AG04450 (cell line): ENCODE data around the gene FN3K. TPM values are rescaled to one million over a fixed set of nuclear protein-coding genes. Genes with fewer than 3 reads are reported as not detected.
A peak's percentile ranks its signal among the peaks of the same experiment; 100 is the strongest.

ENCODE experiments used
- CTCF ChIA-PET: fragments of 300-600, 350-600 bp; formaldehyde crosslinking; extraction: SDS; loops from one replicate; lab custom pipeline; 2022; ENCODE audit warnings: antibody characterized with exemption, inconsistent platforms; lab: Charles Lee
- POLR2A ChIA-PET: fragments of 350-600 bp; formaldehyde crosslinking; extraction: SDS; loops from one replicate; lab custom pipeline; 2021; ENCODE audit warnings: antibody characterized with exemption, inconsistent platforms; lab: Yijun Ruan, JAX
- DNase-seq: peaks from one replicate; pipeline ENCODE4 v3.0.0-alpha.2; 2011; ENCODE audit warnings: low read depth, low spot score
- H3K27ac ChIP-seq: one replicate; pipeline ENCODE4 v1.5.1; 2012; ENCODE audit warnings: low read depth, low read length, control low read depth
- H3K27me3 ChIP-seq: one replicate; pipeline ENCODE4 v1.6.0; 2012; ENCODE audit warnings: low read length; ENCODE audit not compliant: control insufficient read depth, insufficient read depth
- H3K4me3 ChIP-seq: 2 replicates; pipeline ENCODE4 v1.5.1; 2011; ENCODE audit warnings: mild to moderate bottlenecking, low read depth, low read length, control low read depth
- H3K9me3 ChIP-seq: 2 replicates; pipeline ENCODE4 v1.5.1; 2012; ENCODE audit warnings: low read length; ENCODE audit not compliant: control insufficient read depth, insufficient read depth
- CTCF ChIP-seq: IDR thresholded peaks from 2 replicates; pipeline ENCODE4 v1.5.1; 2011; ENCODE audit warnings: low read depth, low read length, control low read depth, inconsistent platforms
- polyA plus RNA-seq: library from polyadenylated mRNA; depleted of rRNA; stranded (reverse); fragments of >200 nt; gene quantifications from 2 replicates; pipeline ENCODE4 v1.2.3, GENCODE V29; 2011

The FN3K gene
- polyA plus RNA-seq, 1 experiment, result 1.6 TPM

DNA sequence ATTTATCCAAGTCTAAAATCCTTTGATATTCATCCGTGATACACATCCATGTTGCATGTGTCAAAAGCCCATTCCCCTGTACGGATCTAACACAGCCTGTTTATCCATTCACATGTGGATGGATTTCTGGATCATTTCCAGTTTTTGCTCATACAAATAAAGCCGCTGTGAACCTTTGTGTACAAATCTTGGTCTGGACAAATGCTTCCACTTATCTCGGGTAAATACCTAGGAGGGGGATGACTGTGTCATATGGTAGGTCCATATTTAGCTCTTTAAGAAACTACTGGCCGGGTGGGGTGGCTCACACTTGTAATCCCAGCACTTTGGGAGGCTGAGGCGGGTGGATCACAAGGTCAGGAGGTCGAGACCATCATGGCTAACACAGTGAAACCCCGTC is 10.1 kb downstream of the FN3K start:
- no peak for TF ChIP-seq CTCF
- no peak overlapping the region for H3K4me3 ChIP-seq
- ChIA-PET CTCF (no interaction called here), POLR2A (no interaction called here)
- DNase-seq, result no peak
- H3K9me3 ChIP-seq, result peaks cover 27% of the 10 kb centered on the region
- no peak overlapping the region for H3K27ac ChIP-seq
- H3K27me3 ChIP-seq, result no peaks in the 10 kb centered on the region

- Histone ChIP-seq H3K9me3 (peaks cover 16% of the 10 kb centered on the region), H3K27ac (no peak overlapping the region), H3K4me3 (no peak overlapping the region), H3K27me3 (no peaks in the 10 kb centered on the region)
- no peak for TF ChIP-seq CTCF
- DNase-seq, result no peak
- CTCF ChIA-PET, result no interaction called here
- POLR2A ChIA-PET, result interaction anchor here (0.6 kb wide), 1 partner anchor 139 kb away, joined by 8 read pairs; no protein-coding TSS in a partner anchor
Observed at GRCh38 chr17:82748756-82749155, 13.3 kb downstream of the FN3K start.

- no peak overlapping the region for H3K27ac ChIP-seq
- no peak for DNase-seq
- CTCF ChIA-PET, result no interaction called here
- H3K27me3 ChIP-seq, result no peaks in the 10 kb centered on the region
- no peak overlapping the region for H3K4me3 ChIP-seq
- TF ChIP-seq CTCF, result no peak
- H3K9me3 ChIP-seq, result peaks cover 16% of the 10 kb centered on the region
- POLR2A ChIA-PET, result no interaction called here
Observed at GRCh38 chr17:82750241-82750908, 15.0 kb downstream of the FN3K start.

- Histone ChIP-seq H3K9me3 (peaks cover 13% of the 10 kb centered on the region), H3K27ac (no peak overlapping the region), H3K4me3 (peak overlapping the region; percentile 62), H3K27me3 (no peaks in the 10 kb centered on the region)
- TF ChIP-seq CTCF, result no peak
- CTCF ChIA-PET, result no interaction called here
- no peak for DNase-seq
- POLR2A ChIA-PET, result no interaction called here
Observed at GRCh38 chr17:82751171-82751570, 15.8 kb downstream of the FN3K start.

DNA sequence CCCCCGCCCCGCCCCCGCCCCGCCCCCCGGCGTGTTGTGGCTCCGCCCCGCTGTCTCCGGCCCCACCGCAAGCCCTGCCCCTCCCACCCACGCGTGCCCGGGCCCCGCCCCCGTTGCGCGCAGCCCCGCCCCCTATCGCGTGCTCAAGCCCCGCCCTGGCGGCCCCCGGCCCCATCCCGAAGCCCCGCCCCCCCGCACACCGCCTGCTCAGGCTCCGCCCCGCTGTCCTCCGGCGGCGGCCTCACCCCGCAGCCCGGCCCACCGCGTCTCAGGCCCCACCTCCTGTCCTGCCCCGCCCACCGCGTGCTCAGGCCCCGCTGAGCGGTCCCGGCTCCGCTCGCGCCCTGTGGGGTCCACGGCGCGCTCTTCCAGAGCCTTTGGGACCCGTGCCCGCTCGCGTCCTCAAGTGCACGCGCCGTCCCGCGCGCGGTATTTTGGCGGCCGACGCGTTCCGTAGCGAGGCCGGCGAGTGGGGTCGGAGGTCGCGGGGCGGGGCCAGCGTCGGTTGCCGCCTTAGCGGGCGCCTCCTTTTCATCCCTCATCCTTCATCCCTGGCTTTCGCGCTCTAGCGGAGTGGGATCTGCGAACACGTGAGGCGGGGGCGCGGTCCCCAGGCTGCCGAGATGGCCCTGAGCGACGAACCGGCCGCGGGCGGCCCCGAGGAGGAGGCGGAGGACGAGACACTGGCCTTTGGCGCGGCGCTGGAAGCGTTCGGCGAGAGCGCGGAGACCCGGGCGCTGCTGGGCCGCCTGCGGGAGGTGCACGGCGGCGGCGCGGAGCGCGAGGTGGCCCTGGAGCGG is 16.4 kb downstream of the FN3K start, which contains the start of gene TBCD:
TBCD (plus strand) TSS at position 495 of the 800 bp plus-strand sequence; CDS start at position 624, 129 bp downstream.
- POLR2A ChIA-PET, result no interaction called here
- Histone ChIP-seq H3K27me3 (no peaks in the 10 kb centered on the region), H3K27ac (no peak within 1 kb of the TSS), H3K4me3 (peak within 1 kb of the TSS; percentile 86), H3K9me3 (peaks cover 9% of the 10 kb centered on the region)
- peak; percentile 72 for DNase-seq
- no peak for TF ChIP-seq CTCF
- CTCF ChIA-PET, result no interaction called here
